NCI-H2227 (cell line): Measurements from ENCODE around the gene KRTAP10-11.
"Not testable (repeated sequence)": the region's sequence is repeated elsewhere in the genome, so short reads cannot be mapped to it uniquely, and the experiment has no call there.

Experiments used
- DNase-seq: peaks from one replicate; lab custom pipeline; 2025; ENCODE audit not compliant: unreplicated experiment; lab: John Stamatoyannopoulos, UW

KRTAP10-11 gene

DNA sequence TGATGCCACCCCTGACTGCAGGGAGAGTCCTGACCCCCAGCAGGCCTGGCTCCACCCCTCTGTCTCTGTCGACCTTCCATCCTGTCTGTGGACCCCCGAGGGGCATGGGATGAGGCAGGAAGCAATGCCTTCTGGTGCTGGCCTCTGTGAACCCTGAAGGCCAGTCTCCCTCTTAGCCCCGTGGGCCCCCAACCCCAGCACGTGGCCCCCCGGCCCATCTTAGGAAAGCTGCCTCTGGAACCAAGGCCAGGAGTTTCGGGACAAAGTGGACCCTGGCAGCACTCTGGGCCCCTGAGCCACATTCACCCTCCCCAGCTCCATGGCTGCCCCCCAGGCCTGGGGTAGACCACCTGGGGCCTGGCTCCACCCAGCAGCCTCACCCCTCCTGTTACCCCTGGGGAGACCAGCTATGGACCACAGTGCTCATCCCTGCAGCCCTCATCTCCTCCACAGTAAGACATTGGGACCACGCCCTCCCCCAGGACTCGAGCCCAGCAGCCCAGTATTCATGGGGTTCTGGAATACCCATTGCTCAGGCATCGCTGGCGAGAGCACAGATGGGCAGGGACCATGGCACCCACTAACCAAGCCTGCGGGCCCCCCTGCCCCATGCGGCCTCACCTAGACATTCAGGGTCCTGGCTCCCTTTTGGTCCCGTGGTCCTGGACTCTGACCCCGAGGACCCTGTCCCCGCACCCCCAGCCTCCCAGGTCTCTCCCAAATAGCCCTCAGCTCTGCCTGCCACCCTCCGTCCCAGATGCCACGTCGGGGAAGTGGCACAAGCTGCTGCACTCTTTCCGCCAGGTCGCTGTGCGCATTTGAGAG lies 7.5 kb upstream of the KRTAP10-11 start:
- DNase-seq = not testable (repeated sequence)

DNA sequence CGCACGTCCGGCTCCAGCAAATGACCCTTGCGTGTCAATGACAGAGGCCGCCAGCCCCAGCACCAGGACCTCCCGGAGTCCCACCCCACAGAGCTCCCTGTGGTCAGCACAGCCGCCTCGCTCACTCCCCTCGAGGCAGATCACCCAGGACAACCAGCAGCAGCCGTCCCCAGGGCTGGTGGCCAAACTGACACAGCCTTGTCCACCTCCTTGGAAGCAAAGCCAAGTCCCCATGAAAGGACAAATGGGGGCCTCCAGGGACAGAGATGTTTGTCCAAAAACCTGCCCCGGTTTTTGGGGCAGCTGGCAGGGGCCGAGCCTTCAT lies 6.9 kb upstream of the KRTAP10-11 start:
- no peak for DNase-seq

DNA sequence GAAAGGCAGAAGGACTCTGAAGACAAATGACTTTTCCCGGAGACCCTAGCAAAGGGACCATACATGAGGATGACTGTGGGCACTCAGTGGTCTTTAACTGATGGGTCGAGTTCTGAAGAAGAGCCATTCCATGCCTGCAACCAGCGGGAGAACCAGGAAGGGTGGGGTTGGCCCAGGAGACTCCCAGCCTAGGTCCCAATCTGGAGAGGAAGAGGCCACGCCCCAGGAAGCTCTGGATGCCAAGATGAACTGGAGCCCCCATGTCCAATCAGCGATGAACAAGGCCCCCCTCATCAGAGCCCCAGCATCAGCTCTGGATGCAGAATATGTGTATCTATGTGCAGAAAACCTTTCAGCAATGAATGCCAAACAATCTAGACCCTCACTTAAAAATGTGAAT lies 5.5 kb upstream of the KRTAP10-11 start:
- DNase-seq = no peak

DNA sequence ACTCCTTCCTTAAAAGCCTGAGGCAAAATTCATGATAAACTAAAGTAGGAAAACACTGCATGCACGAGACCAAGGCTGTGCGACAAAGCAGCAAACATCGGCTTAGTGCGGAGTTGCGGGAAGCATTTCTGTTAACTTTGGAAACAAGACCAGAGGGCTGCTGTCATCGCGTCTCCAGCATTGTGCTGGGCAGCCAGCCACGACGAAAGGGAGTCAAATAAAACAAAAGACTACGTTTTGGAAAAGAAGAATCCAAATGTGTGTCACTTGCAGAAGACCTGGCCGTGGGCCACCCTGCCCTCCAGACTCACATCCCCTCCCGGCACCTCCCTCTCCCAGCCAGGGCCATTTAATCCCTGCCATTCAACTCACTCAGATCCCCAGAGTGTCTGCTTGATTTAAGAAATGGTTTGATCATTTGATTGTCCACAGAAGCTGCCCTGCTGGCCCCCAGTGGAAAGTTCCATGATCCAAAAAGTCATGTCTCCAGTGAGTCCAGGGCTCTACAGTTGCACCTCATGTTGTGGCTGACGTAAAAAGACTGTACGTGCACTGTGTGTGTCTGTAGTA lies 2.4 kb upstream of the KRTAP10-11 start:
- DNase-seq = no peak

DNA sequence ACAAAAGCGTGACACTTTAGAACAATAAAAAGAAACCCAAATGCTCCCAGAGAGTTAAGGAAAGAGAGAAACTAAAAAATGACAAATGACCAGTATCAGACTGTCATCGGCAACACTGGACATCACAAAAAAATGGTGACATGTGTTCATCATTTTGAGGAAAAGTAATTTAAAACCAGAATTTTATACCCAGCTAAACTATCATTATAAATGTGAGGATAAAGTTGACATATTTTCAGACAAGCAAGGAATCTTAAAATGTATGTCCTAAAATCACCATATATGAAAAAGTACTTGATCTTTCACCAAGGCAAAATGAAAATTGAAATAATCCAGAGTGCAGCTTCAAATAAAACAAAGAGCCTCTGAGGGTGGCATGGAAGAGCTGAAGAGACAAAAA lies 1.3 kb upstream of the KRTAP10-11 start:
- DNase-seq = no peak

DNA sequence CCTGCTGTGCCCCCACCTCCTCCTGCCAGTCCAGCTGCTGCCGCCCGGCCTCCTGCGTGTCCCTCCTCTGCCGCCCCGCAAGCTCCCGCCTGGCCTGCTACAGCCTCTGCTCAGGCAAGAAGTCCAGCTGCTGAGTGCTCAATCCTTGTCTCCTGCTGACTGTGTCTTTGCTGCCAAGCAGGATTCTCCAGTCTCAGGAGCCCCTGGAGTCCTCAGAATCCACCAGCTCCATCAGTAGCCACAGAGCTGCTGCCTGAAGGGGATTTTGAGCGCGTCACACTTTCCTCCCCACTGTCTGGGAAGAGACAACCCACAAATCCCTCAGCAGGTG lies 973 bp downstream of the KRTAP10-11 start:
- no peak for DNase-seq

DNA sequence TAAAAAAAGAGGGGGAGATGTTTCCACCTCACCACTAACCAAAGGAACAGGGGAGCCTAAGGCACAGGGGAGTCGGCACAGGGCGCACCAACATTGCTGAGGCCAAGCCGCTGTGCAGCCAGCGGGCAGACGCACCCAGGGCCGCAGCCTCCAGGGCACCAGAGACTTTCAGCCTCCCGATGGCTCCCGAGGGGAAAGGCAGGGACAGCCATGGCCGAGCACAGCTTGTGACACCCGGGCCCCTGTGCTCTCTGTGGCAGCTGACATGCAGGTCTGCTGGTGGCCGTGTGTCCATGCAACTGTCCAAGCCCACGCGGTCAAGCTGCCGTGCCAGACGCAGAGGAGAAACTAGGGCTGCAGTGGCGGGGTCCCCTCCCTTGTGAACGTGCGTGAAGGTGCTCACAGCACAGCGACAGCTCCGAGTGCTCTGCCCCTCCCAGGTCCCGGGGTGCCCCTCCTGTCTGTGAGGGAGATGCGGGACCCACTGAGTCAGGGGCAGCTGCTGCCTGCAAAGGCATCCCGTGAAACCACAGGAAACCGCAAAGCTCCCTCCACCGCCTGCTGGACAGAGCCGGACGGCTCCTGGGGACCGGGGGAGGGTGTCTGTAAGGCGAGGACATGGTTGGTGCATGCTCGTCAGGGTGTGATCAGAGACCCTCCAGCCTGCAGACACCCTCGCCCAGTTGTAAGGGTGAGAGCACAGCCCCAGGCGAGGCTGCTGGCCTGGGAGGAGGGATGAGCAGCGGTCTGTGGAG lies 2.5 kb downstream of the KRTAP10-11 start:
- DNase-seq = no peak

DNA sequence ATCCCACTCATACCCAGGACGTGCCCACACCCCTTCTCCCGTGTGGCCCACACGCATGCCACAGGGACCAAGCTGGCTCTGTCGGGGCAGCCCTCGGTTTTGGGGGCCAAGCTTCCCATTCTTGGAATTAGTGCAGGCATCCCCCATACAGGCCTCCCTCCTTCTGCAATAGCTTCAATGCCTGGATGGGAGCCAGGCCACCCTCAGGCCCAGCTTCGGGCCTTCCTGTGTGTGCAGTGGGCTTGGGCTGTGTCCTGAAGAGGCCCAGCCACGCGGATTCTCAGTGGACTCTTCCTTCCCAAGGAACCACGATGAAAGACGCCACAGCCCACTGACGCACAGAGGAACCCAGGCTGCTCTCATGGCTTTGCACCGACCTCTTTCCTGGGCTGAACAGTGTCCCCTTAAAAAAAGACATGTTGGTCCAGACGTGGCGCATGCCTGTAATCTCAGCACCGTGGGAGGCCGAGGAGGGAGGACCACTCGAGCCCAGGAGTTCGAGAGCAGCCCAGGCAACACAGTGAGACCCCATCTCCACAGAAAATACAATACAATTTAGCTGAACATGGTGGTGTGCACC lies 3.4 kb downstream of the KRTAP10-11 start:
- DNase-seq = no peak

DNA sequence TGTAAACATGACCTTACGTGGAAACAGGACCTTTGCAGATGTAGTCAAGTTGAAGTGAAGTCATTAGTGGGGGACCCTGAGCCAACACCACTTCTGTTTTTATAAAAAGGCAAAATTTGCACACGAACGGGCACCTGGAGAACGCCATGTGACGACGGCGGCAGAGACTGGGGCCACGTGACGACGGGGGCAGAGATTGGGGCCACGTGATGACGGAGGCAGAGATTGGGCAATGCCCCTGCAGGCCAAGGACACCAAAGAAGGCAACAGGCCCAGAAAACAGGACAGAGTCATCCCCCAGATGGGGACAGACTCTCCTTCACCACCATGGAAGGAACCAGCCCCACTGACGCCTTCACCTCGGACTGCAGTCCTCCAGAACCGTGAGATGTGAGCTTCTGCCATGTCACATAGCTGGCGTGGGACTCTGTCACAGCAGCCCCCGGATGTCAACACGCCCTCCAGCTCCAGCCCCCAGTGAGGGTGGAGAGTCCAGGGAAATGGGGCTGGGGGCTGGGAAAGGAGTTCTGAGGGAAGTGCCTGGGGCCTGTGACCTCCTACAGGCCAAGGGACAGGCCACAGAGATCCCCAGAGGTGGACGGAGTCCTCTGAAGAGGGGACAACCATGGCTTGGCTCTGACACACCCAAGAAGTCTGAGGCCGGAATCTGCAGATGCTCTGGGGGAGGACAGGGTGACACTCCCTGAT lies 4.2 kb downstream of the KRTAP10-11 start:
- DNase-seq = no peak

DNA sequence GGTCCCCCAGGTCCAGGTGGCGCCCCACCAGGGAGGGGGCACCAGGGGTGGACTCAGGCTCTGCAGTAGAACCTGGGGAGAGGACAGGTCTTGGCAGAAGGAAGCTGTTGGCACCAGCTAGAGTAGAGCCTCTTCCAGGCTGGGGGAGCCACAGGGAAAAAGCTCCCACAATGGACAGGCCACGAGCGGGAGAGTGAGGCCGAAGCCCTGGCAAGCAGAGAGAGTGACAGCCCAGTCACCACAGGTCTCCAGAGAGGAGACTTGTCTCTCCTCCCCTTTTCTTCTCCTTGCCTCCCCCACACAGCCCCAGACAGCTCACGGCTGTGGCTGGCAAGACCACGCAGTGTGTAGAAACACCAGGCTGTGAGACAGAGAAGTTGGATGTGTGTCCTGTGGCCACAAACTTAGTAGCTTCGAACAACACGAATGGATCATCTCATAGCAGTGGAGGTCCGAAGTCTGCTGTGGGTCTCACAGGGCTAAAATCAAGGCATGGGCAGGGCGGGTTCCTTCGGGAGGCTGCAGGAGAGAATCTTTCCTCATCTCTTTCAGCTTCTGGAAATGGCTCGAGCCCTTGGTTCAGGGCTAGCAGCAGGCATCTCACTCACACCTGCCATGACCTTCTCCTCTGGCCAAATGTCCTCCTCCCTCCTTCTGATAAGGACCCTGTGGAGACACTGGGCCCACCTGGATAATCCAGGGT lies 4.9 kb downstream of the KRTAP10-11 start:
- DNase-seq = no peak

DNA sequence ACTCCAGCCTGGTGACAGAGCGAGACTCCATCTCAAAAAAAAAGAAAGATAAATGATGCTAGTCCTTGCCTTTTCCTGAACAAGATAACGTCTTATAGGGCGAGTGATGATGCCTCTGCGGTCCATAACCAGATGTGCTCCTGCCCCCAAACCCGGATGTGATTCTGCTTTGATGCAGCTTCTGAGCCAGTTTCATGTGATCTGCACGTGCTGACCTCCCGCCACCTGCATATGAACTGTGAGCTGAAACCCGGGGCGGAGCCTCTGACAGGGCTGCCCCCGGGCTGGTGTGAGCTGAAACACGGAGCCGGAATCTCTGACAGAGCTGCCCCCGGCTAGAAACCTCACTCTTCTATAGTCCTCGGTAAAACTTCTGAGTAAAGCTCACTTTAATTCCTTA lies 6.9 kb downstream of the KRTAP10-11 start:
- no peak for DNase-seq

DNA sequence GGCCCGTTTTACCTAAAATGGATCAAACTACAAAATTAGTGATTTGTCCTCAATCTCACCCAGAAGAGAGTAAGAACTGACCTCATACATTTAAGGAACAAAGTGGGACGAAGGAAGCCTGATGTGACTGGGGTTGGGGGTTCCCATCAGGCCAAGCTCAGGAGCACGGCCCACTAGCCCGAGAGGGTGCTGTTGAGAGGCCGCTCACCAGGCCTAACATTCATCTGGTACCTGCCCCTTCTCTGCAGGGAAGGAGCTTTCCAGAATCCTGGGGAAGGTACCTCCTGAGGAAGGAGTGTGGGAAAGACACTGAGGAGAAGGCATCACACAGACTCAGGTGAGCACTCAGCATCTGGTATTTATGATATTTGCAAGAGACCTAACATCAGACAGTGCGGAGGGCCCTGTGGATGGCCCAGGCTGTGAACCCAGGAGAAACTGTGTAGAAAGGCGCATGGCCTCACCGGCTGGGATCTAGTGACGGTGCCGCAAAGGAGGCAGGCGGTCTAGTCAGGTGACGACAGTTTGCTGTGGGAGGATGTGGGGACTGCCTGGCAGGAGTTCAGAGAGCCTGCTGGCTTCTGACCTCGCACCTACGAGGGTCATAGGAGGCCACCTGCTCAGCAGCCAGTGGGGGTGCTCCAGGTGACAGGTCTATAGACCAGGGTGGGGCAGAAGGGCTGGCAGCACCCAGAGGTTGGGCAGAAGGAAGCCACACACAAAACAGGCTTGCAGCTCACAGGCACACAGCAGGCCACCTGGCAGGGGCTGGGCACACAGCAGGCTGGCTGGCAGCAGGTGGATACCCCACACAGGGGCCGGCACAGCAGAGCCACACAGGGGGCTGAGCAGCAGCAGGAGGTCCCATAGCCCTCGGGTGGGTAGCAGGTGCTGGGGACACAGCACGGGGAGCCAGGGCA lies 7.7 kb downstream of the KRTAP10-11 start:
- DNase-seq = no peak

DNA sequence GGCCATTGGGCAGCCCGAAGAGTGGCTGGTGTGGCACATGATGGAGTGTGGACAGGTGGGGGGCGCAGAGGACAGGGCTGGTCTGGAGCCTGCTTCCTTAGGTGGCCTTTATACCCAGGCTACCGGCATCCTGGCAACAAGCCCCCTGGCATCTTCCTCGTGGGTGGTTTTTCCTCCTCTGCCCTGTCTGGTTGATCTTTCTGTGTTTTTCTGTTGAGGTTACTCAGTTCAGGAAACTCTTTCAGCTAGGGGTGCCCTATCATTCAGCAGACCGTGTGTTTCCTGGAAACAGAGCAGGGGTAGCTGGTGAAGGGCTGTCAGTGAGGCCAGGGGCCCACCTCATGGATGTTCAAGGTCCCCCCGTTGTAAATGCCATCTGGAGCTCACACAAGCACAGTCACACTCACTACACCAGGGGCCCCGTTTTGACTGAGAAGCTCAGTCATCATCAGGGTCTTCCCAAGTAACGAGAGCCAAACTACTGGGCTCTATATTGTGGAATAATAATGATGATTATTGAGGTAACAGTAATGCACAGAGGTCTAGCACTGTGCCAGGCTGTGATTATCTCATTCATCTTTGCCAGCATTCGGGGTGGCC lies 8.5 kb downstream of the KRTAP10-11 start, which contains the start of gene KRTAP12-4:
Gene KRTAP12-4 (minus strand): TSS at position 84 of the 600 bp plus-strand sequence. CDS start 45 bp downstream, at position 39.
- no peak for DNase-seq

DNA sequence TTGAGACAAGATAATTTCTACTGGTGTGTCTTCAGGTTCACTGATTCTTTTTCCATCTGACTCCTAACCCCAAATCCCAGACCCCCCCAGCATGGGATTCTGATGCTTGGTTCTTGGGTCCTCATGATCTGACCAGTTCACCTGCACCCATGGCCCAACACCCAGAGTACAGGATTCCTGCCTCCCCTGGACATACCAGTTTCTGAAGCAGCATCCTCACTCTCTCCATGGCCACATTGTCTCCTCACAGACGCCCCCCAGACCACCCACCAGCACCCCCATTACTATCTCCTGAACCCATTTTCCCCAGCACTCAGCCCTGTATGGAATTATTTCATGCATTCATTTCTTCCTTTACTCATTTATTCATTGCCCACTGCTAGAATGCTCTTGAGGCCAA lies 10.7 kb downstream of the KRTAP10-11 start:
- no peak for DNase-seq

DNA sequence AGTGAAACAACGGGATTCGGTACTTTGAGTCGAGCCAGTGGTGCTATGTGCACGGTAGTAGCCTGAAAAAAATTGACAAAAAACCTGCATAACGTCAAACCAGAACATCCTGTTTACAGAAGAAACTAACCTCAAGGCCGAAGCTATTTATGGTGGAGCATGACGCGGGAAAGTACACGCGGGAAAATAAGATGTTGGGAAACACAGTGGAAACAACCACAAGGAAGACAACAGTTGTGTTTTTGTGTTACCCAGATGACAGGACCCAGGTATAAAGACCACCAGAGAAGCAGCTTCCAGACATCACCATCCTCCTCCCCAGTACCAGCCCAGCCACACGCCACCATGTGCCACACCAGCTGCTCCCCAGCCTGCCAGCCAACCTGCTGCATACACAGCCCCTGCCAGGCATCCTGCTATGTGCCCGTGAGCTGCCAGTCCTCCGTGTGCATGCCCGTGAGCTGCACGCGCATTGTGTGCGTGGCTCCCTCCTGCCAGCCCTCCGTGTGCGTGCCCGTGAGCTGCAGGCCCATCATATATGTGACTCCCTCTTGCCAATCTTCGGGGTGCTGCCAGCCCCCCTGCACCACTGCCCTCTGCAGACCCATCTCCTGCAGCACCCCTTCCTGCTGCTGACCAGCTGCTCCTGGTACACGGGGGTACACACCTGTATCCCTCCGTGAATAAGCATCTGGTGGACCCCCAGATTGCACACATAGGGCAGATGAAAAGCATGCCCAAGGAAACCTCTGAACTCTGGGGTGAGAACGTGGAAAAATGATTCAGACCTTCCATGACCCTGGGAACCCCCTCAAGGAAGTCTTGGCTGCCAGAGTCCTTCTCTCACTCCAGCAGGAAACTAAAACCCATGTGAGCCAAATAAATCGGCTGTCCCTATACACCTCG lies 11.7 kb downstream of the KRTAP10-11 start, which contains the start of gene KRTAP12-3:
Gene KRTAP12-3 (plus strand): TSS at position 298 of the 906 bp plus-strand sequence. CDS start 48 bp downstream, at position 346.
- no peak for DNase-seq

DNA sequence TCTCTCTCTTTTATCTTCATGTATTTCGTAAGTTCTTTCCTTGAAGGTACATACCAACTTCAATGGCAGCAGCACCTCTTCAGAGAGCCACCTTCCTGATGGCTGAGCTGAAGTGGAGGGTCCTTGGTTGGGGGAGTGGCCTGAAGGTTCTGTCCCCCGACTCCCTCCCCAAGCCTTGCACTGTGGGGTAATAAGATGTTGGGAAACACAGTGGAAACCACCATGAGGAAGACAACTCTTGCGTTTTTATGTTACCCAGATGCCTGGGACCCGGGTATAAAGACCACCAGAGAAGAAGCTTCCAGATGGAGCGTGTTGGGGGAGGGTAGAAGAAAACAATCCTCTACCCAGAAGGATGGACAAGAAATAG lies 12.3 kb downstream of the KRTAP10-11 start:
- DNase-seq = no peak

DNA sequence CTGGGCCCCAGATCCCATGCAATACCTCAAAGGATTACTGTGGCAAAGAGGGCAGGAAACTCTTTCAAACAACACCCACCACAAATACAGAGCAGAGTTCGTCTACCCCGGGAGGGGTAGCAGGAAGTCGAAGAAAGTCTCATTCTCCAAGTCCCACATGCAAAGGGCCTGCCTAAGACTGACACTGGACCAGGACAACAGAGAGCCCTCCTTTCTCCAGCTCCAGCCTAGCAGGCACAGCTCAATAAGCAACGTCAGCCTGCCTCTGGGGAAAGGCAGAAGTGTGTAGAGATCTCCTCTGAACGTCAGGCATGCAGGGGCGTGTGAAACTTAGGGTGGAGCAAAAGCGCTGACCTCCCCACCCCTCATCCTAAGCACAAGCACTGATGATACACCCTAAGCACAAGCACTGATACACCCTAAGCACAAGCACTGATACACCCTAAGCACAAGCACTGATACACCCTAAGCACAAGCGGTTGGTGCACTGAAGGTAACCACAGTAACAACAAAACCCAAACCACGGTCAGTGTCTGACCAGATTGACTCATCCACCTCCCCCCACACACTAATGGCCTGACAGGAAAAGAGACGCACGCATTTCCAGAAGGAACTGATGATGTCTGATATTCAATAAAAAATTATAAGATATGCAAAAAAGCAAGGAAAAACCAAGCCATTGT lies 12.8 kb downstream of the KRTAP10-11 start:
- DNase-seq = no peak
